Measurements from ENCODE around the gene SLC38A10. TPM values are rescaled to one million over a fixed set of nuclear protein-coding genes. Genes with fewer than 3 reads are reported as not detected.

SLC38A10 gene
- total and polyA plus RNA-seq, 10 of the 15 experiments (the other 5 are each of a cell fraction or from before 2014, with no cell fraction given), result 0.52 to 67.9 (median 22.1) TPM

DNA sequence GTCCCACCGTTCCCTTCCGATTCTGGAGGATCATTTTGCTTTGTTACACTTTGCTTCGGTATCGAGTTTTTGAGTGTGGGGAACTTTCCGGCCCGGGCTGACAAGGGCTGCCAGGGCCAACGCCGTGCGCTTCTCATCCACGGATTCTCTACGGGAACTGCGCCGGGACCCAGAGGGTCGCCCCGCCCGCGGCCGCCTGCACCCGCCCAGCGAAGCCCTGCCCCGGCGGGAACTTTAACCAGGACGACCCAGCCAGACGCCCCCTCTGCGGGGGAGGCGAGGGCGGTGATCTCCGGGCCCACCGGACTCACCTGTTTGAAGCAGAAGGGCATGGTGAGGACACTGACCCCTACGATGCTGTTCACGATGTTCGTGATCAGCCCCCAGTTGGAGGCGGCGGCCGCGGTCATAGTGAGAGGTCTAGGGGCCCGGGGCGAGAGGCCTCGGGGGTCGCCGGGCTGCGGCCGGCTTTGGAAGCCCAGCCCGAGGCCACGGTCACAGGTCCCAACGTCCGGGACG is 536 bp downstream of the SLC38A10 start (continued):
- TF ChIP-seq, protein P1, sequence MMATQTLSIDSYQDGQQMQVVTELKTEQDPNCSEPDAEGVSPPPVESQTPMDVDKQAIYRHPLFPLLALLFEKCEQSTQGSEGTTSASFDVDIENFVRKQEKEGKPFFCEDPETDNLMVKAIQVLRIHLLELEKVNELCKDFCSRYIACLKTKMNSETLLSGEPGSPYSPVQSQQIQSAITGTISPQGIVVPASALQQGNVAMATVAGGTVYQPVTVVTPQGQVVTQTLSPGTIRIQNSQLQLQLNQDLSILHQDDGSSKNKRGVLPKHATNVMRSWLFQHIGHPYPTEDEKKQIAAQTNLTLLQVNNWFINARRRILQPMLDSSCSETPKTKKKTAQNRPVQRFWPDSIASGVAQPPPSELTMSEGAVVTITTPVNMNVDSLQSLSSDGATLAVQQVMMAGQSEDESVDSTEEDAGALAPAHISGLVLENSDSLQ (IDR thresholded peaks at IDR 0.05), result no peak
- no peak for TF ChIP-seq ZNF622 (IDR thresholded peaks at IDR 0.05)
- no peak for TF ChIP-seq SMARCA5 (IDR thresholded peaks at IDR 0.05)
- TF ChIP-seq, protein P2, sequence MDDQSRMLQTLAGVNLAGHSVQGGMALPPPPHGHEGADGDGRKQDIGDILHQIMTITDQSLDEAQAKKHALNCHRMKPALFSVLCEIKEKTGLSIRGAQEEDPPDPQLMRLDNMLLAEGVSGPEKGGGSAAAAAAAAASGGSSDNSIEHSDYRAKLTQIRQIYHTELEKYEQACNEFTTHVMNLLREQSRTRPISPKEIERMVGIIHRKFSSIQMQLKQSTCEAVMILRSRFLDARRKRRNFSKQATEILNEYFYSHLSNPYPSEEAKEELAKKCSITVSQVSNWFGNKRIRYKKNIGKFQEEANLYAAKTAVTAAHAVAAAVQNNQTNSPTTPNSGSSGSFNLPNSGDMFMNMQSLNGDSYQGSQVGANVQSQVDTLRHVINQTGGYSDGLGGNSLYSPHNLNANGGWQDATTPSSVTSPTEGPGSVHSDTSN (IDR thresholded peaks at IDR 0.05; ENCODE audit: insufficient replicate concordance, low read depth, low read length), result no peak

DNA sequence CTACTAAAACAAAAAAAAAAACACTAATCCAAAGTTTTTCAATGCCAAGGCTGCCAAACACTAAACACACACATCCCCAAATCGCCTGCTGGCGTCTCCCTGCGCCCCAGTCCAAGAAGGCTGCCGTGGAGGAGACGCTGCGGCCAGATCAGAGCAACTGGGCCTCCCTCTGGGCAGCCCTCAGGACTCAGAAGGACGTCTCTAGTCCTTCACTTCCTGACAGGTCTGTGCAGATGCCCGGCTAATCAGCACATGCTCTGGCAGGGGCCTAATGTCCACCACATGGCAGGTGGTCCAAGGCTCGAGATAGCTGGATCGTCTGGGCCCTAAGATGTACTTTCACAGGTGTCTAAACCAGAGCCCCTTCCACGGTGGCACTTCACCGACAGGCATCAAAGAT is 2.7 kb downstream of the SLC38A10 start:
- 88% methylated on average over 12 of the region's 12 CpGs for WGBS (ENCODE audit: insufficient coverage, insufficient replicate concordance, low lambda C conversion rate, missing lambda C conversion rate)
- peak overlapping the region; percentile 19; the same call in 1 of the 2 replicates for H3K4me2 ChIP-seq (ENCODE audit: control insufficient read depth, insufficient read depth)
- BruUV-seq (replicated peaks), result no TSS peak
- ChIA-PET RAD21 (ENCODE audit: unreplicated experiment) (interaction anchor here (0.6 to 1.5 kb wide), 9 partner anchors 31 to 308 kb away, joined by 3 to 19 read pairs (median 3); no protein-coding TSS in a partner anchor), CTCF (interaction anchor here (0.6 to 2.1 kb wide), 20 partner anchors 9 to 315 kb away, joined by 3 to 34 read pairs (median 3); partner anchors contain the start of genes BAHCC1, CEP131, NDUFAF8 and TEPSIN), POLR2A (interaction anchor here (1.5 kb wide), 1 partner anchor 309 kb away, joined by 4 read pairs; no protein-coding TSS in a partner anchor), SMC1A (ENCODE audit: uncharacterized antibody, unreplicated experiment) (interaction anchor here (0.6 to 2.7 kb wide), 5 partner anchors 68 to 1201 kb away, joined by 3 to 14 read pairs (median 3); no protein-coding TSS in a partner anchor)
- H3K4me1 ChIP-seq (ENCODE audit: control insufficient read depth, insufficient read depth, low read length), result peaks cover 6% of the 10 kb centered on the region; the same call in 1 of the 2 replicates
- H3K79me2 ChIP-seq (ENCODE audit: control insufficient read depth, insufficient read depth, low read length), result peaks cover 28% of the 10 kb centered on the region
- no peaks in the 10 kb centered on the region for H4K20me1 ChIP-seq (ENCODE audit: control insufficient read depth, insufficient read depth)
- H2AFZ ChIP-seq (ENCODE audit: control insufficient read depth, low read depth, low read length), result no peak overlapping the region
- peaks cover 0 to 2% of the 10 kb centered on the region in 2 experiments; a peak in 2 of 4 replicates for H3K36me3 ChIP-seq (ENCODE audit: control insufficient read depth in 2 of 2, insufficient read depth in 2 of 2, low read length in 1 of 2)
- H3K27ac ChIP-seq (ENCODE audit: control insufficient read depth, insufficient read depth), result no peak overlapping the region
- H3K27me3 ChIP-seq (replicated peaks in 1 of 2; ENCODE audit: control insufficient read depth in 2 of 2, insufficient read depth in 2 of 2, low read length in 1 of 2), result no peaks in the 10 kb centered on the region
- in situ Hi-C loops (cut with MboI) (no loop called here), intact Hi-C loops (cut with micrococcal nuclease; ENCODE audit: unreplicated experiment) (loop anchor here (10.0 kb wide), 1 partner anchor 102 kb away; the partner anchor contains the start of gene BAHCC1)
- no peak overlapping the region for H3K4me3 ChIP-seq
- FAIRE-seq (no peak), DNase-seq (ENCODE audit: low read depth, low spot score) (no peak), ATAC-seq (no peak)
- no peak overlapping the region for H3K9ac ChIP-seq (ENCODE audit: control insufficient read depth, insufficient read depth, low read length)
- no peaks in the 10 kb centered on the region for H3K9me3 ChIP-seq (replicated peaks; ENCODE audit: control insufficient read depth, insufficient read depth, low read length)
- TF ChIP-seq, protein P3, sequence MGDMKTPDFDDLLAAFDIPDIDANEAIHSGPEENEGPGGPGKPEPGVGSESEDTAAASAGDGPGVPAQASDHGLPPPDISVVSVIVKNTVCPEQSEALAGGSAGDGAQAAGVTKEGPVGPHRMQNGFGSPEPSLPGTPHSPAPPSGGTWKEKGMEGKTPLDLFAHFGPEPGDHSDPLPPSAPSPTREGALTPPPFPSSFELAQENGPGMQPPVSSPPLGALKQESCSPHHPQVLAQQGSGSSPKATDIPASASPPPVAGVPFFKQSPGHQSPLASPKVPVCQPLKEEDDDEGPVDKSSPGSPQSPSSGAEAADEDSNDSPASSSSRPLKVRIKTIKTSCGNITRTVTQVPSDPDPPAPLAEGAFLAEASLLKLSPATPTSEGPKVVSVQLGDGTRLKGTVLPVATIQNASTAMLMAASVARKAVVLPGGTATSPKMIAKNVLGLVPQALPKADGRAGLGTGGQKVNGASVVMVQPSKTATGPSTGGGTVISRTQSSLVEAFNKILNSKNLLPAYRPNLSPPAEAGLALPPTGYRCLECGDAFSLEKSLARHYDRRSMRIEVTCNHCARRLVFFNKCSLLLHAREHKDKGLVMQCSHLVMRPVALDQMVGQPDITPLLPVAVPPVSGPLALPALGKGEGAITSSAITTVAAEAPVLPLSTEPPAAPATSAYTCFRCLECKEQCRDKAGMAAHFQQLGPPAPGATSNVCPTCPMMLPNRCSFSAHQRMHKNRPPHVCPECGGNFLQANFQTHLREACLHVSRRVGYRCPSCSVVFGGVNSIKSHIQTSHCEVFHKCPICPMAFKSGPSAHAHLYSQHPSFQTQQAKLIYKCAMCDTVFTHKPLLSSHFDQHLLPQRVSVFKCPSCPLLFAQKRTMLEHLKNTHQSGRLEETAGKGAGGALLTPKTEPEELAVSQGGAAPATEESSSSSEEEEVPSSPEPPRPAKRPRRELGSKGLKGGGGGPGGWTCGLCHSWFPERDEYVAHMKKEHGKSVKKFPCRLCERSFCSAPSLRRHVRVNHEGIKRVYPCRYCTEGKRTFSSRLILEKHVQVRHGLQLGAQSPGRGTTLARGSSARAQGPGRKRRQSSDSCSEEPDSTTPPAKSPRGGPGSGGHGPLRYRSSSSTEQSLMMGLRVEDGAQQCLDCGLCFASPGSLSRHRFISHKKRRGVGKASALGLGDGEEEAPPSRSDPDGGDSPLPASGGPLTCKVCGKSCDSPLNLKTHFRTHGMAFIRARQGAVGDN (IDR thresholded peaks at IDR 0.05), result no peak
- TF ChIP-seq MYC (IDR thresholded peaks at IDR 0.05; ENCODE audit: insufficient read depth, insufficient read length, insufficient replicate concordance, low read length, severe bottlenecking) (no peak), KDM1A (IDR thresholded peaks at IDR 0.05; ENCODE audit: borderline replicate concordance) (no peak), ETV6 (conservative IDR thresholded peaks at IDR 0.05 in 1 of 2, IDR thresholded peaks at IDR 0.05 in 1 of 2; ENCODE audit: borderline replicate concordance in 1 of 2, low read depth in 1 of 2) (no peak), PML (IDR thresholded peaks at IDR 0.05; ENCODE audit: low read length) (no peak), NR2C1 (IDR thresholded peaks at IDR 0.05) (no peak)
- TF ChIP-seq, protein P4, sequence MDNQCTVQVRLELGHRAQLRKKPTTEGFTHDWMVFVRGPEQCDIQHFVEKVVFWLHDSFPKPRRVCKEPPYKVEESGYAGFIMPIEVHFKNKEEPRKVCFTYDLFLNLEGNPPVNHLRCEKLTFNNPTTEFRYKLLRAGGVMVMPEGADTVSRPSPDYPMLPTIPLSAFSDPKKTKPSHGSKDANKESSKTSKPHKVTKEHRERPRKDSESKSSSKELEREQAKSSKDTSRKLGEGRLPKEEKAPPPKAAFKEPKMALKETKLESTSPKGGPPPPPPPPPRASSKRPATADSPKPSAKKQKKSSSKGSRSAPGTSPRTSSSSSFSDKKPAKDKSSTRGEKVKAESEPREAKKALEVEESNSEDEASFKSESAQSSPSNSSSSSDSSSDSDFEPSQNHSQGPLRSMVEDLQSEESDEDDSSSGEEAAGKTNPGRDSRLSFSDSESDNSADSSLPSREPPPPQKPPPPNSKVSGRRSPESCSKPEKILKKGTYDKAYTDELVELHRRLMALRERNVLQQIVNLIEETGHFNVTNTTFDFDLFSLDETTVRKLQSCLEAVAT (IDR thresholded peaks at IDR 0.05), result no peak
- TF ChIP-seq, protein P5, sequence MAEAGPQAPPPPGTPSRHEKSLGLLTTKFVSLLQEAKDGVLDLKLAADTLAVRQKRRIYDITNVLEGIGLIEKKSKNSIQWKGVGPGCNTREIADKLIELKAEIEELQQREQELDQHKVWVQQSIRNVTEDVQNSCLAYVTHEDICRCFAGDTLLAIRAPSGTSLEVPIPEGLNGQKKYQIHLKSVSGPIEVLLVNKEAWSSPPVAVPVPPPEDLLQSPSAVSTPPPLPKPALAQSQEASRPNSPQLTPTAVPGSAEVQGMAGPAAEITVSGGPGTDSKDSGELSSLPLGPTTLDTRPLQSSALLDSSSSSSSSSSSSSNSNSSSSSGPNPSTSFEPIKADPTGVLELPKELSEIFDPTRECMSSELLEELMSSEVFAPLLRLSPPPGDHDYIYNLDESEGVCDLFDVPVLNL (IDR thresholded peaks at IDR 0.05; ENCODE audit: low read depth, low read length), result no peak
